Heart right ventricle (tissue), 16 donors: ENCODE measurements around the gene NOP10. TPM values are rescaled to one million over a fixed set of nuclear protein-coding genes. Genes with fewer than 3 reads are reported as not detected.

Source experiments
- ATAC-seq, 8 donors: fragments of 200-7000 bp; cut with Tn5 transposase; one replicate each; pipeline ENCODE4 v1.9.1; 2020; ENCODE audit warnings: mild to moderate bottlenecking in 8 of 8, moderate library complexity in 8 of 8, moderate number of reproducible peaks in 1 of 8
- DNase-seq, 2 donors: peaks; one replicate each; pipeline ENCODE4 v3.0.0-alpha.2; 2020
- H3K27ac ChIP-seq, 10 donors: fragments of 200-600 bp; sonication (generic) in 2 of 10; one replicate each; pipeline versions ENCODE4 v1.5.0 to v1.8.0; 2020 to 2022; ENCODE audit warnings: mild to moderate bottlenecking in 3 of 10
- H3K27me3 ChIP-seq, 7 donors: fragments of 200-600 bp; one replicate each; pipeline ENCODE4 v1.8.0; 2021 to 2022; ENCODE audit warnings: mild to moderate bottlenecking in 2 of 7
- H3K36me3 ChIP-seq, 9 donors: fragments of 200-600 bp; sonication (generic) in 1 of 9; one replicate each; pipeline versions ENCODE4 v1.5.0 to v1.8.0; 2020 to 2022; ENCODE audit warnings: mild to moderate bottlenecking in 2 of 9
- H3K4me1 ChIP-seq, 9 donors: fragments of 200-600 bp; sonication (generic) in 1 of 9; one replicate each; pipeline versions ENCODE4 v1.5.0 to v1.8.0; 2020 to 2022; ENCODE audit warnings: mild to moderate bottlenecking in 4 of 9
- H3K4me3 ChIP-seq, 10 donors: fragments of 200-600 bp; sonication (generic) in 2 of 10; one replicate each; pipeline versions ENCODE4 v1.5.0 to v1.8.0; 2020 to 2022; ENCODE audit warnings: mild to moderate bottlenecking in 7 of 10, moderate library complexity in 2 of 10
- H3K9me3 ChIP-seq, 11 donors: fragments of 200-600 bp in 10 of 11; sonication (generic) in 2 of 11; one replicate each; pipeline versions ENCODE4 v1.5.0 to v1.8.0; 2013 to 2022; ENCODE audit warnings: mild to moderate bottlenecking in 2 of 11, control low read depth in 1 of 11, moderate library complexity in 1 of 11
- CTCF ChIP-seq, 9 donors: fragments of 200-600 bp; sonication (generic) in 2 of 9; IDR thresholded peaks; one replicate each; pipeline versions ENCODE4 v1.5.0 to v1.8.0; 2021 to 2022; ENCODE audit warnings: antibody characterized with exemption in 9 of 9, mild to moderate bottlenecking in 5 of 9, moderate library complexity in 1 of 9
- WGBS, 2 donors: extraction: QIAGEN DNeasy Blood & Tissue Kit; methylation state at CpG; one replicate each; pipeline ENCODE4 v1.1.7; 2013; ENCODE audit warnings: inconsistent platforms in 1 of 2; 5-methylcytosine and 5-hydroxymethylcytosine counted together
- intact Hi-C, 10 donors: fragments of 100-400 bp; cut with DNase I; formaldehyde crosslinking; loops; one replicate each; pipeline versions ENCODE4 v1.11.1 to v1.14.2; 2022
- polyA plus RNA-seq, 2 donors: library from polyadenylated mRNA; stranded (reverse); fragments of 200-250 nt; gene quantifications; one replicate each; pipeline ENCODE4 v1.2.3, GENCODE V29; 2013
- total RNA-seq, 10 donors: library from RNA; stranded (reverse); fragmentation: NEBNext Ultra II Directional in 3 of 10; extraction: Animal tissue kit (Norgen Biotek cat#: 25700) in 3 of 10; gene quantifications; one replicate each; pipeline versions ENCODE4 v1.2.1 to v1.2.4, GENCODE V29; 2021 to 2023
- donor health status: Arrhythmogenic right ventricular cardiomyopathy.
- donor health status: ischemic (EF 13 %, LVEDD 7.1; RV severe dilation, severe dysfunction).
- donor health status: healthy with polysubstance abuse.
- donor health status: DM: no; HTN: yes; CAD: no.
- donor health status: DM: no; HTN: no; CAD: no.
- donor health status: ischemic (EF 25% LVEDD 6.9; RV normal size, moderate dysfunction).
- donor health status: ischemic (EF 25% LVEDD 5.7; RV mildly dilated, moderate dysfunction).
- donor health status: healthy.
- donor health status: DM: yes; HTN: yes; CAD: no.
- donor health status: Ischemic cardiomyopathy.
- donor health status: ischemic (EF 35%, LVEDD 5.7; RV mildly dilated, moderate dysfunction).
- donor health status: nonischemic (EF 11% LVEDD 7.7; RV severe dilation, severe dysfunction).
- donor health status: DM: yes; HTN: yes; CAD: no.
- donor health status: PGD.
- donor health status: ischemic (EF 29% LVEDD 5.4; RV normal size, mild dysfunction).
- donor health status: nonischemic (EF 23%, LVEDD 6.1; RV moderate dilation, normal function).

The NOP10 gene
- total and polyA plus RNA-seq, 12 donors, result 92.3 to 410 (median 119) TPM

DNA sequence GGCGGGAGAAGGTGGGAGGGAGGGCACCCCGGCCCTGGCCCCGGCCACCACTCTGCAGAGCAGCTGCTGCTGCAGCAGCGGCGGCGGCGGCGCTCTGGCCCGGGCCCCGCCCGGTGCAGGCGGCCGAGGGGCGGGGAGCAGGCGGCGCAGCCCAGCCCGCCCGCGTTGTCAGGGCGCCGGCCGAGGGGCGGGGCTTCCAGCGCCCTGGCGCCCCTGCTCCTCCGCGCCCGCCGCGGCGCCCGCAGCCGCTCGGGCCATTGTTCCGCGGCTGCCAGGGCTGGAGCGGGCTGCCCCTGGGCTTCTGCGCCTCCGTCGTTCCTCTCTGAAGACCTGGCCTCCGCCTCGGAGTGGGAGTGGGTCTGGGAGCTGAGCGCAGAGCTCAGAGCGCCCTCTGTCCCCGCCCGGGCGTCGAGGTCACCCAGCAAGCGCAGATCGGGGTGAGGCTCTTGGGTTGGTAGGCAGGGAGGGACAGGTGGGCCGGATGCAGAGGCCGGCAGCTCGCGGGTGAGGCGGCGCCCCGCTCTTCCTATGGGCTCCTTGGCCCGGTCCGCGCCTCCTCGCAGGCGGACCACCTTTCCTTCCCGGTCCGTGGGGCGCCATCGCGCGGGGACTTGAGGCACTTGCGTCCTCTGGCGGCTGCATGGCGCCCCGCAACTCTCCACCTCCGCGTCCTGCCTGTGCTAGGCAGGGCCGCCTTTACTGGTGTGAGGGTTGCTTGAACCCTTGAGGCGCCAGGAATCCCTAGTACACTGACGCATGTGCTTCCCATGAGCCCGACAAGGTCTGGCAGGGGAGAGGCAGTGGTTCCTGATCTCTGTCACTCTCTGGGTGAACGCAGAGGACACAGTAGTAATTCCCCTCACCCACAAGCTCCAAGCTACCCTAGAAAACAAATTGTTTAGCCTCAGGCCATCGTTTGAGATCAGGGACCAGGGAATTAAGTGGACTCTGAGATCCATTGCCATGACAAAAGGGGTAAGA, 24.5 kb upstream of the NOP10 start, which contains the start of gene LPCAT4:
LPCAT4 (minus strand) TSS at position 96 of the 981 bp plus-strand sequence. CDS start 96 bp downstream, outside the sequence.
- intact Hi-C loops, result loop anchor here in 9 of 10 donors (1.0 to 10.0 kb wide), 15 partner anchors 24 to 600 kb away; partner anchors contain the start of genes NOP10 (in 6 of the 9), NUTM1 (in 6 of the 9), EMC7 (in 4 of the 9) and PGBD4 (in 4 of the 9)
- 0 to 1% methylated on average over 77 to 79 of the region's 80 CpGs for WGBS, 2 donors
- Histone ChIP-seq H3K4me1 (peaks cover 0 to 26% (median 23%) of the 10 kb centered on the region in 9 donors), H3K4me3 (peak within 1 kb of the TSS; percentile 82 to 100 (median 95)), H3K9me3 (no peaks in the 10 kb centered on the region), H3K36me3 (peaks cover 0 to 18% (median 4%) of the 10 kb centered on the region in 9 donors), H3K27ac (peak within 1 kb of the TSS; percentile 97 to 100 (median 99)), H3K27me3 (no peaks in the 10 kb centered on the region)
- DNase-seq (peak; percentile 88 to 89), ATAC-seq (peak; percentile 86 to 97 (median 92))
- peak; percentile 90 to 100 (median 96) for TF ChIP-seq CTCF (IDR thresholded peaks at IDR 0.05)

DNA sequence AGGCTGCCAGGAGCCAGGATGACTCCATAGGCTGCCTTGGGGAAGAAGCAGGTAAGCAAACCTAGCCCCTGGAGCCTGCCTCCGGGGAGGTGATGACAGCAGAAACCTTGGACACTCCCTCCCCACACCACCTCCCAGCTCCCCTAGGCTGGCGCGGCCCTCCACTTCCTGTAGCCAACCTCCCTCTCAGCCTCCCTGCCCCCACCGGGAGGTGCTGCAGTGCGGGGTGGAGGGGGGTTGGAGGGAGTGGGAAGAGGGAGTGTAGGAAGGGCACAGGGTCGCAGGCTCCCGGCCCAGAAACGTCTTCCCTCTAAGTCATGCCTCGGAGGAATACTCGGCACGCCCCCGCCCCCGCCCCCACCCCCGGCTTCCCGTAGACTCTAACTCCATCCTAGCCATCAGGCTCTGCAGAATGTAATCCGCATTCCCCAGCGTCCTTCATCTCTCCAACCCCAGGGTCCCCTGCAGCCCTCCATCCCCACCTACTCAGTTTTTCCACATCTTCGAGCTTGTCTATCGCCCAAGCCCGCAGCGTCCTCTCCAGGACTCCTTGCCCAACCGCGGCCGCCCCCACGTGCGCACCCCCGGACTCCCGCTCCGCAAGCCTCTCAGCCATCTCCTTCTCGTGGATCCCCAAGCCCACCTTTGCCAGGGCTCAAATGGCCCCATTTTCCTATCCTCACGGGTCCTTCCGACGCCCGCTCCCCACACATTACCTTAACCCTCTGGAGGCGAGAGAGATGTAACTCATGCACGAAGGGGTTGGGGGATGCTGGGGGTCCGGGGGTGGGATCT, 23.5 kb upstream of the NOP10 start:
- Histone ChIP-seq H3K27ac (peak overlapping the region; percentile 97 to 100 (median 99)), H3K4me3 (peak overlapping the region; percentile 56 to 100 (median 95)), H3K36me3 (peaks cover 0 to 27% (median 4%) of the 10 kb centered on the region in 9 donors), H3K4me1 (peaks cover 0 to 26% (median 23%) of the 10 kb centered on the region in 9 donors), H3K27me3 (no peaks in the 10 kb centered on the region), H3K9me3 (no peaks in the 10 kb centered on the region)
- peak; percentile 75 to 77 for DNase-seq
- no peak for TF ChIP-seq CTCF (IDR thresholded peaks at IDR 0.05)
- WGBS, 2 donors, result 1 to 2% methylated on average over 36 to 37 of the region's 37 CpGs
- intact Hi-C loops, result loop anchor here in 9 of 10 donors (1.0 to 10.0 kb wide), 15 partner anchors 23 to 601 kb away; partner anchors contain the start of genes NOP10 (in 6 of the 9), NUTM1 (in 6 of the 9), EMC7 (in 4 of the 9) and PGBD4 (in 4 of the 9)
- ATAC-seq, result peak; percentile 40 to 85 (median 70)

GRCh38 chr15:34365836-34366235, 22.9 kb upstream of the NOP10 start:
- intact Hi-C loops, result loop anchor here in 8 of 10 donors (2.0 to 10.0 kb wide), 13 partner anchors 21 to 601 kb away; partner anchors contain the start of genes EMC7 (in 4 of the 8), PGBD4 (in 4 of the 8), NOP10 (in 3 of the 8) and NUTM1 (in 3 of the 8)
- Histone ChIP-seq H3K27ac (peak overlapping the region; percentile 25 to 100 (median 99)), H3K4me3 (peak overlapping the region; percentile 56 to 100 (median 95)), H3K27me3 (no peaks in the 10 kb centered on the region), H3K9me3 (no peaks in the 10 kb centered on the region), H3K4me1 (peaks cover 0 to 26% (median 23%) of the 10 kb centered on the region in 9 donors), H3K36me3 (peaks cover 0 to 33% (median 9%) of the 10 kb centered on the region in 9 donors)
- no peak for DNase-seq
- 22 to 23% methylated on average over 5 of the region's 5 CpGs for WGBS, 2 donors
- no peak for TF ChIP-seq CTCF (IDR thresholded peaks at IDR 0.05)
- ATAC-seq, result peak in 4 of 8 donors; percentile 31 to 34 (median 32)
